Stimulated activated CD8-positive, alpha-beta memory T cell treated with anti-CD3 and anti-CD28 coated beads, Interleukin-4, amount 100 ng/mL, for 24 hours (primary cell): Measurements from ENCODE around the gene RIN3.

Experiments
- DNase-seq: peaks from one replicate; pipeline ENCODE4 v3.0.0-alpha.2; 2020; ENCODE audit warnings: low read depth

The RIN3 gene

GRCh38 chr14:92487513-92488133 is 26.0 kb upstream of the RIN3 start:
- no peak for DNase-seq

GRCh38 chr14:92489394-92490238 is 24.0 kb upstream of the RIN3 start:
- no peak for DNase-seq

- no peak for DNase-seq
These were observed 23.2 kb upstream of the RIN3 start for GRCh38 chr14:92490239-92490959.

- DNase-seq = no peak
These were observed 21.8 kb upstream of the RIN3 start for GRCh38 chr14:92491782-92492181.

- DNase-seq = no peak
These were observed 21.3 kb upstream of the RIN3 start for GRCh38 chr14:92492258-92492657.

- DNase-seq = no peak
These were observed 20.6 kb upstream of the RIN3 start for GRCh38 chr14:92493024-92493423.

- no peak for DNase-seq
These were observed 20.1 kb upstream of the RIN3 start for GRCh38 chr14:92493492-92493891.

- no peak for DNase-seq
These were observed 19.1 kb upstream of the RIN3 start for GRCh38 chr14:92494512-92494911.

- no peak for DNase-seq
These were observed 18.6 kb upstream of the RIN3 start for GRCh38 chr14:92495027-92495426.

- no peak for DNase-seq
These were observed 17.3 kb upstream of the RIN3 start for GRCh38 chr14:92496191-92496857.

- DNase-seq = no peak
These were observed 16.2 kb upstream of the RIN3 start for GRCh38 chr14:92497391-92497790.

- no peak for DNase-seq
These were observed 14.3 kb upstream of the RIN3 start for GRCh38 chr14:92499234-92499633.

GRCh38 chr14:92500491-92500941 is 13.1 kb upstream of the RIN3 start:
- no peak for DNase-seq

- DNase-seq = no peak
These were observed 11.7 kb upstream of the RIN3 start for GRCh38 chr14:92501891-92502351.

- DNase-seq = no peak
These were observed 10.9 kb upstream of the RIN3 start for GRCh38 chr14:92502541-92503286.

GRCh38 chr14:92503756-92504491 is 9.7 kb upstream of the RIN3 start:
- no peak for DNase-seq

GRCh38 chr14:92505826-92506225 is 7.8 kb upstream of the RIN3 start:
- no peak for DNase-seq

GRCh38 chr14:92506231-92506630 is 7.3 kb upstream of the RIN3 start:
- no peak for DNase-seq

- DNase-seq = no peak
These were observed 6.3 kb upstream of the RIN3 start for GRCh38 chr14:92507174-92507768.

GRCh38 chr14:92510972-92511371 is 2.6 kb upstream of the RIN3 start:
- DNase-seq = no peak
